Endothelial cell of umbilical vein (primary cell): ENCODE data around the gene TMC4. TPM values are rescaled to one million over a fixed set of nuclear protein-coding genes. Genes with fewer than 3 reads are reported as not detected.

Experiments
- BruUV-seq: library from RNA; stranded (reverse); fragments of 400-500 nt; replicated peaks from 2 replicates; lab custom pipeline; 2021; lab: Mats Ljungman, UMichigan
- CTCF ChIA-PET: fragments of 300-600, 350-600 bp; sonication (Branson Sonifier 250); formaldehyde crosslinking; loops from one replicate; lab custom pipeline; 2021; ENCODE audit warnings: antibody characterized with exemption, inconsistent platforms; lab: Charles Lee
- POLR2A ChIA-PET: fragments of 300-600, 350-600 bp; sonication (Branson Sonifier 250); formaldehyde crosslinking; loops from one replicate; lab custom pipeline; 2021; ENCODE audit warnings: antibody characterized with exemption, inconsistent platforms; lab: Charles Lee
- DNase-seq: peaks from one replicate; pipeline ENCODE4 v3.0.0-alpha.2; 2011; ENCODE audit warnings: low read depth, low spot score
- FAIRE-seq: peaks from 2 replicates; lab custom pipeline; 2011; peaks lifted over from hg19 to GRCh38; lab: Jason Lieb, UNC
- H2AFZ ChIP-seq: 2 replicates; pipeline ENCODE4 v1.6.0; 2012; ENCODE audit warnings: low read depth, low read length, control low read depth, inconsistent platforms
- H3K27ac ChIP-seq: 2 replicates; pipeline ENCODE4 v1.5.1; 2011; ENCODE audit warnings: low read depth, mild to moderate bottlenecking, control low read depth, low read length, moderate library complexity; ENCODE audit not compliant: insufficient read depth
- H3K27me3 ChIP-seq, 2 experiments: 2 replicates each; pipeline versions ENCODE4 v1.6.0 to v1.6.1; 2011; ENCODE audit warnings: low read length in 2 of 2, mixed read lengths in 1 of 2; ENCODE audit not compliant: control insufficient read depth in 2 of 2, insufficient read depth in 2 of 2
- H3K36me3 ChIP-seq, 2 experiments: 2 replicates in 1 of 2; 3 replicates in 1 of 2; pipeline ENCODE4 v1.5.1; 2011; ENCODE audit warnings: low read length in 2 of 2, mild to moderate bottlenecking in 1 of 2, moderate library complexity in 1 of 2; ENCODE audit not compliant: control insufficient read depth in 2 of 2, insufficient read depth in 2 of 2; ENCODE audit errors: extremely low read depth in 1 of 2
- H3K4me1 ChIP-seq: 3 replicates; pipeline ENCODE4 v1.5.1; 2011; ENCODE audit warnings: mild to moderate bottlenecking, low read length; ENCODE audit not compliant: control insufficient read depth, insufficient read depth; ENCODE audit errors: extremely low read depth
- H3K4me2 ChIP-seq: 2 replicates; pipeline ENCODE4 v1.6.1; 2011; ENCODE audit warnings: low read length, control low read depth, mixed read lengths; ENCODE audit not compliant: insufficient read depth
- H3K4me3 ChIP-seq, 3 experiments: fragments of 200-600 bp in 1 of 3; sonication (generic), shearing (Covaris generic) in 1 of 3; replicated peaks in 1 of 3; 2 replicates each; pipeline ENCODE4 v1.5.1; 2011 to 2016; ENCODE audit warnings: control low read depth in 3 of 3, low read length in 3 of 3, mild to moderate bottlenecking in 2 of 3, inconsistent platforms in 1 of 3, low read depth in 1 of 3, moderate library complexity in 1 of 3; ENCODE audit not compliant: insufficient read depth in 1 of 3
- H3K79me2 ChIP-seq: 2 replicates; pipeline ENCODE4 v1.6.0; 2012; ENCODE audit warnings: low read length, inconsistent platforms; ENCODE audit not compliant: control insufficient read depth, insufficient read depth
- H3K9ac ChIP-seq: replicated peaks from 2 replicates; pipeline ENCODE3; 2011; ENCODE audit warnings: low read length, control low read depth; ENCODE audit not compliant: insufficient read depth; ENCODE audit errors: extremely low read depth
- H3K9me1 ChIP-seq: replicated peaks from 3 replicates; pipeline ENCODE4 v1.6.0; 2011; ENCODE audit warnings: mild to moderate bottlenecking, low read length; ENCODE audit not compliant: control insufficient read depth, insufficient read depth; ENCODE audit errors: extremely low read depth
- H3K9me3 ChIP-seq: replicated peaks from 2 replicates; pipeline ENCODE4 v1.5.1; 2012; ENCODE audit warnings: low read length, inconsistent platforms; ENCODE audit not compliant: control insufficient read depth, insufficient read depth
- H4K20me1 ChIP-seq: replicated peaks from 2 replicates; pipeline ENCODE3; 2011; ENCODE audit warnings: mild to moderate bottlenecking, low read length; ENCODE audit not compliant: control insufficient read depth, insufficient read depth; ENCODE audit errors: extremely low read depth
- EZH2 ChIP-seq: IDR thresholded peaks from 2 replicates; pipeline ENCODE4 v1.6.1; 2012; ENCODE audit warnings: borderline replicate concordance, low read depth, mild to moderate bottlenecking, moderate library complexity, low read length, inconsistent platforms; ENCODE audit not compliant: severe bottlenecking
- FOS ChIP-seq: IDR thresholded peaks from 2 replicates; pipeline ENCODE4 v1.6.1; 2011; ENCODE audit warnings: mild to moderate bottlenecking, low read length, moderate library complexity, borderline replicate concordance; ENCODE audit not compliant: insufficient read depth
- GATA2 ChIP-seq: IDR thresholded peaks from 2 replicates; pipeline ENCODE4 v1.7.0; 2011; ENCODE audit warnings: low read depth, mild to moderate bottlenecking, moderate library complexity, mixed read lengths, low read length; ENCODE audit not compliant: insufficient read length, insufficient read depth
- JUN ChIP-seq: IDR thresholded peaks from 2 replicates; pipeline ENCODE4 v1.6.1; 2011; ENCODE audit warnings: borderline replicate concordance, low read depth; ENCODE audit not compliant: insufficient read length, insufficient read depth
- MYC ChIP-seq: IDR thresholded peaks from one replicate; pipeline ENCODE4 v1.6.1; 2011; ENCODE audit warnings: mild to moderate bottlenecking, low read depth, low read length
- POLR2A ChIP-seq: IDR thresholded peaks from 2 replicates; pipeline ENCODE4 v1.6.1; 2012; ENCODE audit warnings: low read depth, mild to moderate bottlenecking, control low read depth, low read length
- POLR2AphosphoS5 ChIP-seq: IDR thresholded peaks from 2 replicates; pipeline ENCODE4 v1.6.1; 2012; ENCODE audit warnings: low read depth, mild to moderate bottlenecking, control low read depth, low read length, moderate library complexity; ENCODE audit not compliant: insufficient read depth
- dilution Hi-C: fragments of 300-500 bp; cut with MboI; formaldehyde crosslinking; loops from one replicate; pipeline ENCODE4 v1.15.0; 2019; ENCODE audit warnings: low sequenced_read_pairs; ENCODE audit not compliant: extremely low pct_ligation_motif_present
- intact Hi-C: fragments of 100-400 bp; cut with micrococcal nuclease; formaldehyde crosslinking; loops from one replicate; pipeline ENCODE4 v1.10.0; 2022
- polyA plus RNA-seq, 4 experiments: library from polyadenylated mRNA; depleted of rRNA in 3 of 4; stranded (reverse) in 3 of 4; unstranded in 1 of 4; fragments of >200 nt; gene quantifications; 2 replicates each; pipeline versions ENCODE4 v1.2.1 to v1.2.3, GENCODE V29; 2011 to 2012; ENCODE audit warnings: missing spikeins in 1 of 4
- total RNA-seq: library from RNA; stranded (reverse); gene quantifications from 2 replicates; pipeline ENCODE4 v1.2.3, GENCODE V29; 2021
- TF ChIP-seq, protein P1 (sequence below), 2 donors: IDR thresholded peaks; 1 replicate in 1 of 2; 2 replicates in 1 of 2; pipeline ENCODE4 v1.5.1; 2011; ENCODE audit warnings: low read length in 2 of 2, mild to moderate bottlenecking in 2 of 2, moderate library complexity in 2 of 2, control low read depth in 1 of 2, inconsistent platforms in 1 of 2, low read depth in 1 of 2; ENCODE audit not compliant: insufficient read depth in 1 of 2; ENCODE audit errors: extremely low read depth in 1 of 2
- TF ChIP-seq, protein P2 (sequence below): IDR thresholded peaks from 2 replicates; pipeline ENCODE4 v1.6.1; 2011; ENCODE audit not compliant: insufficient read depth, insufficient read length

The TMC4 gene
- total and polyA plus RNA-seq, 2 donors (not counting 3 experiments of a cell fraction or from before 2014, with no cell fraction given): 0.71 to 1.7 TPM

DNA sequence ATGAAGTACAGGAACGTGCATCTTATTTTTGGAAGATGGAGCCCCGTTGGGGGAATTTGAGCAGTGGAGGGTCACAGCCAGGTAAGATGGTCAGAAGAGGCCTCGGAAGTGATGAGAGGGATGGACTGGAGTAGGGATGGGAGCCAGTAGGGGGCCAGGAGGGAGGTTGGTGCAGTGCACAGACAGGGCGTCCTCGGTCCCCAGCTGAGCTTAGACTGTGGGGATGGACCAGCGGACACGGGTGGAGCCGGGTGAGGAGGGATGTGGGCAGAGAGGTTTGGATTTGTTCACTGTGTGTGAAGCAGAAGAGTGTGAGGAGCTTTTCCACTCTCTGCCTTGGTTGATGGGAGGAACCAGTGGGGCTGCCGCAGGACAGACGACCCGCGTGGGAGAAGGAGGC, 38.3 kb upstream of the TMC4 start:
- H3K79me2 ChIP-seq: peaks cover 26% of the 10 kb centered on the region
- H3K27ac ChIP-seq: no peak overlapping the region
- no peak for FAIRE-seq

More for the DNA sequence above, 38.3 kb upstream of the TMC4 start:
- no peak for TF ChIP-seq POLR2AphosphoS5
- no peak for TF ChIP-seq FOS
- no peak for TF ChIP-seq JUN
- TF ChIP-seq GATA2: no peak
- TF ChIP-seq, protein P1, sequence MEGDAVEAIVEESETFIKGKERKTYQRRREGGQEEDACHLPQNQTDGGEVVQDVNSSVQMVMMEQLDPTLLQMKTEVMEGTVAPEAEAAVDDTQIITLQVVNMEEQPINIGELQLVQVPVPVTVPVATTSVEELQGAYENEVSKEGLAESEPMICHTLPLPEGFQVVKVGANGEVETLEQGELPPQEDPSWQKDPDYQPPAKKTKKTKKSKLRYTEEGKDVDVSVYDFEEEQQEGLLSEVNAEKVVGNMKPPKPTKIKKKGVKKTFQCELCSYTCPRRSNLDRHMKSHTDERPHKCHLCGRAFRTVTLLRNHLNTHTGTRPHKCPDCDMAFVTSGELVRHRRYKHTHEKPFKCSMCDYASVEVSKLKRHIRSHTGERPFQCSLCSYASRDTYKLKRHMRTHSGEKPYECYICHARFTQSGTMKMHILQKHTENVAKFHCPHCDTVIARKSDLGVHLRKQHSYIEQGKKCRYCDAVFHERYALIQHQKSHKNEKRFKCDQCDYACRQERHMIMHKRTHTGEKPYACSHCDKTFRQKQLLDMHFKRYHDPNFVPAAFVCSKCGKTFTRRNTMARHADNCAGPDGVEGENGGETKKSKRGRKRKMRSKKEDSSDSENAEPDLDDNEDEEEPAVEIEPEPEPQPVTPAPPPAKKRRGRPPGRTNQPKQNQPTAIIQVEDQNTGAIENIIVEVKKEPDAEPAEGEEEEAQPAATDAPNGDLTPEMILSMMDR (IDR thresholded peaks at IDR 0.05; ENCODE audit: extremely low read depth in 1 of 2, insufficient read depth in 1 of 2, low read depth in 1 of 2, low read length in 2 of 2): no peak
- TF ChIP-seq EZH2: no peak
- no peak for TF ChIP-seq POLR2A
- no peak for TF ChIP-seq MYC
- TF ChIP-seq, protein P2, sequence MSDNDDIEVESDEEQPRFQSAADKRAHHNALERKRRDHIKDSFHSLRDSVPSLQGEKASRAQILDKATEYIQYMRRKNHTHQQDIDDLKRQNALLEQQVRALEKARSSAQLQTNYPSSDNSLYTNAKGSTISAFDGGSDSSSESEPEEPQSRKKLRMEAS: no peak
- no peaks in the 10 kb centered on the region for H3K9me3 ChIP-seq
- peaks cover 18% of the 10 kb centered on the region for H3K4me1 ChIP-seq
- H3K9me1 ChIP-seq: no peaks in the 10 kb centered on the region
- H2AFZ ChIP-seq: no peak overlapping the region
- H4K20me1 ChIP-seq: no peaks in the 10 kb centered on the region
- H3K4me3 ChIP-seq: no peak overlapping the region
- no TSS peak for BruUV-seq
- dilution Hi-C loops: no loop called here
- no peak overlapping the region for H3K9ac ChIP-seq
- H3K4me2 ChIP-seq: no peak overlapping the region
- no peaks in the 10 kb centered on the region for H3K27me3 ChIP-seq
- DNase-seq: no peak
- ChIA-PET POLR2A (no interaction called here), CTCF (interaction anchor here (0.8 to 1.9 kb wide), 2 partner anchors 14 to 55 kb away, joined by 3 to 5 read pairs; no protein-coding TSS in a partner anchor)
- peaks cover 9 to 20% of the 10 kb centered on the region in 2 experiments for H3K36me3 ChIP-seq
- intact Hi-C loops: no loop called here
